ENCODE data around the gene FLT4.

FLT4 gene

GRCh38 chr5:180586870-180587269 lies 62.5 kb downstream of the FLT4 start:
- DNase-seq = no peak

DNA sequence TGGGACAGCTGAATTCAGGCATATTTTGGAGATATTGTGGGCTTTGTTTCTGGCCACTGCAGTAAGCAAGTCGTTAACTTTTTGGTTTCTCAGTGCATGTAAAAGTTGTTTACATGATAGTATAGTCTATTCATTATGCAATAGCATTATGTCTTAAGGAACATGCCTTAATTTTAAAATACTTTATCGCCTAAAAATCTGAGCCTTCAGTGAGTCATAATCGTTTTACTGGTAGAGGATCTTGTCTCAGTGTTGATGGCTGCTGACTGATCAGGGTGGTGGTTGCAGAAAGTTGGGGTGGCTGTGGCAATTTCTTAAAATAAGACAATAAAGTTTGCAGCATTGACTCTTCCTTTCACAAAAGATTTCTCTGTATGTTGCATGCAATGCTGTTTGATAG lies 63.2 kb downstream of the FLT4 start:
- DNase-seq = no peak

GRCh38 chr5:180583738-180584137 lies 65.7 kb downstream of the FLT4 start:
- DNase-seq = no peak

GRCh38 chr5:180580681-180581080 lies 68.7 kb downstream of the FLT4 start:
- DNase-seq = no peak

GRCh38 chr5:180575571-180575970 lies 73.8 kb downstream of the FLT4 start:
- DNase-seq = no peak

GRCh38 chr5:180568914-180569313 lies 80.5 kb downstream of the FLT4 start:
- no peak for DNase-seq

DNA sequence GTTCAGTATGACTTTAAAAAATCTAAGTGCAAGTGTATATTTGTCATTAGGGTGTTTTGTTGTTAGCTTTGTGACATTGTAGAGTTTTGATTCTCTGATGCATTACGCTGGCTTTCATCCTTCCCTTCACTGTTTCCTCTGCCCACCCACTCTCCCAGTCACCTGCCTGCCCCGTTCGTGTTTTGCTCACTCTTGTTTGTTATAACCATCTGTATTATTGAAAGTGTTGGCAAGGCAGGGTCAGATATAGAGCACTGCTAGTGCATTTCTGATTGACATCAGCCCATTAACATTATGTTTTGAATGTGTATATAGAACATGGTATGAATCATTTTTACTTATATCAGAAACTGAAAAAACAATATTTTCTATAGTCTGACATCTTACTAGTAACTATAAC lies 85.4 kb downstream of the FLT4 start:
- no peak for DNase-seq

GRCh38 chr5:180558232-180558631 lies 91.2 kb downstream of the FLT4 start:
- DNase-seq = no peak

GRCh38 chr5:180557217-180557809 lies 92.1 kb downstream of the FLT4 start:
- DNase-seq = no peak

GRCh38 chr5:180555168-180555921 lies 94.1 kb downstream of the FLT4 start:
- no peak for DNase-seq

- no peak for DNase-seq
Observed at GRCh38 chr5:180553530-180553929, 95.9 kb downstream of the FLT4 start.
